NT2/D1 (cell line): ENCODE results near the gene SRSF4.

ENCODE experiments used
- DNase-seq: peaks from one replicate; pipeline ENCODE4 v3.0.0-alpha.2; 2011; ENCODE audit warnings: low read depth, low spot score
- H3K27me3 ChIP-seq: 2 replicates; pipeline ENCODE4 v1.6.0; 2011; ENCODE audit warnings: mild to moderate bottlenecking; ENCODE audit not compliant: insufficient read length, insufficient read depth
- H3K36me3 ChIP-seq: 2 replicates; pipeline ENCODE4 v1.6.1; 2011; ENCODE audit warnings: mild to moderate bottlenecking, low read length, mixed read lengths; ENCODE audit not compliant: insufficient read depth, insufficient read length
- H3K4me1 ChIP-seq: 2 replicates; pipeline ENCODE4 v1.5.1; 2011; ENCODE audit not compliant: insufficient read depth, insufficient read length
- H3K4me3 ChIP-seq: 2 replicates; pipeline ENCODE4 v1.5.1; 2011; ENCODE audit warnings: low read depth; ENCODE audit not compliant: insufficient read length
- H3K9ac ChIP-seq: 2 replicates; pipeline ENCODE4 v1.6.0; 2011; ENCODE audit warnings: low read depth; ENCODE audit not compliant: insufficient read length
- H3K9me3 ChIP-seq: 2 replicates; pipeline ENCODE4 v1.5.1; 2011; ENCODE audit warnings: mild to moderate bottlenecking, low read length; ENCODE audit not compliant: insufficient read depth
- SUZ12 ChIP-seq: IDR thresholded peaks from 2 replicates; pipeline ENCODE4 v1.6.1; 2011; ENCODE audit not compliant: insufficient read length, insufficient read depth; ENCODE audit errors: extremely low read depth
- YY1 ChIP-seq: IDR thresholded peaks from 2 replicates; pipeline ENCODE4 v1.6.1; 2011; ENCODE audit not compliant: insufficient read length, insufficient read depth
- ZNF274 ChIP-seq: IDR thresholded peaks from 2 replicates; pipeline ENCODE4 v1.6.1; 2011; ENCODE audit warnings: mild to moderate bottlenecking, low read depth, low read length

SRSF4 gene

GRCh38 chr1:29183287-29183686 is 1.6 kb upstream of the SRSF4 start:
- H3K9ac ChIP-seq: no peak overlapping the region
- no peak overlapping the region for H3K4me3 ChIP-seq
- peaks cover 18% of the 10 kb centered on the region for H3K36me3 ChIP-seq
- no peak for DNase-seq
- peaks cover 5% of the 10 kb centered on the region for H3K4me1 ChIP-seq
- H3K9me3 ChIP-seq: no peaks in the 10 kb centered on the region
- no peak for TF ChIP-seq YY1
- TF ChIP-seq SUZ12: no peak
- no peak for TF ChIP-seq ZNF274
- H3K27me3 ChIP-seq: no peaks in the 10 kb centered on the region

- DNase-seq: no peak
- H3K36me3 ChIP-seq: peaks cover 37% of the 10 kb centered on the region
- TF ChIP-seq ZNF274 (no peak), SUZ12 (no peak), YY1 (no peak)
Observed at GRCh38 chr1:29180497-29181412, 945 bp downstream of the SRSF4 start.

GRCh38 chr1:29179641-29180184 is 2.0 kb downstream of the SRSF4 start:
- Histone ChIP-seq H3K4me1 (no peaks in the 10 kb centered on the region), H3K9ac (peak overlapping the region; percentile 50), H3K9me3 (no peaks in the 10 kb centered on the region), H3K4me3 (peak overlapping the region; percentile 94), H3K36me3 (peaks cover 40% of the 10 kb centered on the region), H3K27me3 (no peaks in the 10 kb centered on the region)
- DNase-seq: no peak
- no peak for TF ChIP-seq YY1

More at GRCh38 chr1:29180497-29181412, 945 bp downstream of the SRSF4 start:
- H3K27me3 ChIP-seq: no peaks in the 10 kb centered on the region
- peak overlapping the region; percentile 94 for H3K4me3 ChIP-seq
- peak overlapping the region; percentile 99 for H3K9ac ChIP-seq
- peaks cover under 1% of the 10 kb centered on the region for H3K4me1 ChIP-seq
- no peaks in the 10 kb centered on the region for H3K9me3 ChIP-seq

GRCh38 chr1:29177022-29177705 is 4.5 kb downstream of the SRSF4 start:
- no peak overlapping the region for H3K4me3 ChIP-seq
- H3K4me1 ChIP-seq: peaks cover 3% of the 10 kb centered on the region
- H3K27me3 ChIP-seq: no peaks in the 10 kb centered on the region
- H3K9ac ChIP-seq: no peak overlapping the region
- peaks cover 48% of the 10 kb centered on the region for H3K36me3 ChIP-seq
- DNase-seq: no peak
- TF ChIP-seq SUZ12: no peak
- no peak for TF ChIP-seq ZNF274
- no peak for TF ChIP-seq YY1
- no peaks in the 10 kb centered on the region for H3K9me3 ChIP-seq

- no peaks in the 10 kb centered on the region for H3K27me3 ChIP-seq
- TF ChIP-seq ZNF274 (no peak), YY1 (no peak), SUZ12 (no peak)
- peaks cover 52% of the 10 kb centered on the region for H3K36me3 ChIP-seq
- no peak for DNase-seq
- no peaks in the 10 kb centered on the region for H3K9me3 ChIP-seq
- H3K4me3 ChIP-seq: no peak overlapping the region
- no peak overlapping the region for H3K9ac ChIP-seq
- H3K4me1 ChIP-seq: peaks cover 3% of the 10 kb centered on the region
Observed at GRCh38 chr1:29176576-29176975, 5.1 kb downstream of the SRSF4 start.

- H3K36me3 ChIP-seq: peaks cover 64% of the 10 kb centered on the region
- TF ChIP-seq ZNF274 (no peak), SUZ12 (no peak), YY1 (no peak)
- H3K27me3 ChIP-seq: no peaks in the 10 kb centered on the region
- no peak overlapping the region for H3K9ac ChIP-seq
- no peak for DNase-seq
- H3K4me1 ChIP-seq: peaks cover 3% of the 10 kb centered on the region
- no peak overlapping the region for H3K4me3 ChIP-seq
- no peaks in the 10 kb centered on the region for H3K9me3 ChIP-seq
Observed at GRCh38 chr1:29172415-29172939, 9.2 kb downstream of the SRSF4 start.

DNA sequence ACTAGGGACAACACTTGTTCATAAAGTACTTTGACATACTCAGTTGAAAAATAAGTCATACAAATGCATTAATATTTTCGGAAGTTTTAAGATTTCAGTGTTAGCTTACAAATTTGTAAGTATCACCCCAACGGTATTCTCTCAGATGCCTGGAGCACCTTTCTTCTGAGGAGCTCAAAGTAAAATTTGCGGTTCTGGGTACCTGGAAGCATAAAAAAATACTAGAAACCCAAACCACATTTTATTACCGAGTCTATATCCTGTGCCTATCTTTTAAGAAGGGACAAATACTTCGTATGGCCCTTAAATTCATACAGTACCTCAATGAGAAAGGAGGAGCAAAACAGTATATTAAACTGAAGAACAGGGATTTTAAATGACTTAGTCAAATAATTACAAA is 10.2 kb downstream of the SRSF4 start:
- Histone ChIP-seq H3K9ac (no peak overlapping the region), H3K9me3 (no peaks in the 10 kb centered on the region), H3K4me1 (peaks cover 5% of the 10 kb centered on the region), H3K4me3 (no peak overlapping the region), H3K36me3 (peaks cover 64% of the 10 kb centered on the region), H3K27me3 (no peaks in the 10 kb centered on the region)
- no peak for DNase-seq
- TF ChIP-seq SUZ12: no peak
- TF ChIP-seq YY1: no peak
- TF ChIP-seq ZNF274: no peak
